MM.1S (cell line): Measurements from ENCODE around the gene LASP1.

Source experiments
- CTCF ChIP-seq: fragments of 300-600 bp; sonication (generic); IDR thresholded peaks from 2 replicates; pipeline ENCODE4 v1.5.1; 2016; ENCODE audit warnings: antibody characterized with exemption, low read length, mixed read lengths
- EZH2 ChIP-seq: fragments of 300-600 bp; sonication (generic); optimal IDR thresholded peaks from 2 replicates; pipeline ENCODE3; 2017; ENCODE audit warnings: low read depth, mild to moderate bottlenecking, antibody characterized with exemption, low read length, mixed read lengths
- EZH2phosphoT487 ChIP-seq: fragments of 300-600 bp; sonication (generic); IDR thresholded peaks from 2 replicates; pipeline ENCODE4 v1.6.1; 2018; ENCODE audit warnings: antibody characterized with exemption, low read length

GRCh38 chr17:38885728-38886642 is 16.1 kb downstream of the LASP1 start:
- TF ChIP-seq CTCF, result no peak
- no peak for TF ChIP-seq EZH2
- TF ChIP-seq EZH2phosphoT487, result no peak
